ENCODE measurements around the gene CD1C. TPM values are rescaled to one million over a fixed set of nuclear protein-coding genes. Genes with fewer than 3 reads are reported as not detected.
A peak's percentile ranks its signal among the peaks of the same experiment; 100 is the strongest.

Gene CD1C
- total and polyA plus RNA-seq, 2 donors (not counting 1 experiment from before 2014, with no cell fraction given), result 7.4 to 96.8 TPM

GRCh38 chr1:158283965-158284364, 5.8 kb upstream of the CD1C start:
- intact Hi-C loops (cut with micrococcal nuclease), result loop anchor here (10.0 kb wide), 1 partner anchor 731 kb away; no protein-coding TSS in a partner anchor
- Histone ChIP-seq H3K4me1 (ENCODE audit: control insufficient read depth in 2 of 2, insufficient read depth in 2 of 2, low read length in 2 of 2) (peaks cover 64 to 74% of the 10 kb centered on the region in 2 donors), H3K27me3 (replicated peaks in 1 of 4; ENCODE audit: control extremely low read depth in 1 of 4, control insufficient read depth in 3 of 4, insufficient read depth in 4 of 4, low read length in 3 of 4) (no peaks in the 10 kb centered on the region), H3K27ac (ENCODE audit: low read length in 2 of 2) (peak overlapping the region; percentile 4 to 75), H2AFZ (ENCODE audit: insufficient read depth, low read depth, low read length, poor library complexity, severe bottlenecking) (no peak overlapping the region), H3K9ac (ENCODE audit: low read length) (peak overlapping the region; percentile 22), H3K79me2 (ENCODE audit: control insufficient read depth, insufficient read depth, low read length) (peaks cover 2% of the 10 kb centered on the region), H3K4me3 (ENCODE audit: control extremely low read depth in 1 of 5, extremely low read depth in 1 of 5, insufficient read depth in 1 of 5, low read depth in 2 of 5, low read length in 4 of 5) (no peak overlapping the region), H3K9me3 (ENCODE audit: control extremely low read depth in 1 of 3, control insufficient read depth in 2 of 3, insufficient read depth in 1 of 3, low read length in 2 of 3) (peaks cover 0 to 13% (median 8%) of the 10 kb centered on the region in 3 donors), H4K20me1 (ENCODE audit: control insufficient read depth, insufficient read depth, low read length, poor library complexity, severe bottlenecking) (no peaks in the 10 kb centered on the region), H3K36me3 (replicated peaks in 1 of 2; ENCODE audit: control extremely low read depth in 1 of 2, control insufficient read depth in 1 of 2, extremely low read depth in 1 of 2, insufficient read depth in 2 of 2, low read length in 1 of 2) (no peaks in the 10 kb centered on the region), H3K4me2 (replicated peaks; ENCODE audit: low read depth, low read length, poor library complexity, severe bottlenecking) (peak overlapping the region; percentile 53)
- Mint-ChIP-seq H3K9me3 (ENCODE audit: insufficient read depth) (peaks cover 6% of the 10 kb centered on the region), H3K4me3 (peak overlapping the region; percentile 40), H3K27ac (peak overlapping the region; percentile 94), H3K27me3 (no peaks in the 10 kb centered on the region), H3K4me1 (peaks cover 73% of the 10 kb centered on the region)
- CTCF ChIA-PET, result interaction anchor here (0.8 to 4.1 kb wide), 3 partner anchors 9 to 46 kb away, joined by 3 to 23 read pairs (median 17); no protein-coding TSS in a partner anchor
- TF ChIP-seq CTCF (IDR thresholded peaks at IDR 0.05) (no peak), EZH2 (IDR thresholded peaks at IDR 0.05; ENCODE audit: borderline replicate concordance, insufficient read depth, low read depth, low read length, poor library complexity, severe bottlenecking) (no peak)
- ATAC-seq (ENCODE audit: low read depth) (no peak), DNase-seq (peak; percentile 29)
- WGBS (ENCODE audit: insufficient coverage), result 0% methylated on average over 1 of the region's 2 CpGs
- POLR2A ChIA-PET, result no interaction called here

GRCh38 chr1:158285756-158286241, 3.9 kb upstream of the CD1C start:
- Histone ChIP-seq H3K9ac (ENCODE audit: low read length) (peak overlapping the region; percentile 60), H4K20me1 (ENCODE audit: control insufficient read depth, insufficient read depth, low read length, poor library complexity, severe bottlenecking) (no peaks in the 10 kb centered on the region), H3K27me3 (replicated peaks in 1 of 4; ENCODE audit: control extremely low read depth in 1 of 4, control insufficient read depth in 3 of 4, insufficient read depth in 4 of 4, low read length in 3 of 4) (no peaks in the 10 kb centered on the region), H3K4me1 (ENCODE audit: control insufficient read depth in 2 of 2, insufficient read depth in 2 of 2, low read length in 2 of 2) (peaks cover 80 to 93% of the 10 kb centered on the region in 2 donors), H3K36me3 (replicated peaks in 1 of 2; ENCODE audit: control extremely low read depth in 1 of 2, control insufficient read depth in 1 of 2, extremely low read depth in 1 of 2, insufficient read depth in 2 of 2, low read length in 1 of 2) (no peaks in the 10 kb centered on the region), H3K9me3 (ENCODE audit: control extremely low read depth in 1 of 3, control insufficient read depth in 2 of 3, insufficient read depth in 1 of 3, low read length in 2 of 3) (peaks cover 0 to 8% (median 6%) of the 10 kb centered on the region in 3 donors), H3K79me2 (ENCODE audit: control insufficient read depth, insufficient read depth, low read length) (peaks cover 4% of the 10 kb centered on the region), H2AFZ (ENCODE audit: insufficient read depth, low read depth, low read length, poor library complexity, severe bottlenecking) (no peak overlapping the region), H3K4me3 (ENCODE audit: control extremely low read depth in 1 of 5, extremely low read depth in 1 of 5, insufficient read depth in 1 of 5, low read depth in 2 of 5, low read length in 4 of 5) (peak overlapping the region; percentile 3 to 59 (median 30)), H3K4me2 (replicated peaks; ENCODE audit: low read depth, low read length, poor library complexity, severe bottlenecking) (peak overlapping the region; percentile 70), H3K27ac (ENCODE audit: low read length in 2 of 2) (peak overlapping the region; percentile 75 to 79)
- no peak for TF ChIP-seq EZH2 (IDR thresholded peaks at IDR 0.05; ENCODE audit: borderline replicate concordance, insufficient read depth, low read depth, low read length, poor library complexity, severe bottlenecking)
- TF ChIP-seq CTCF (IDR thresholded peaks at IDR 0.05), result no peak
- ChIA-PET POLR2A (interaction anchor here (1.0 to 1.7 kb wide), 2 partner anchors 38 to 44 kb away, joined by 3 to 5 read pairs; no protein-coding TSS in a partner anchor), CTCF (interaction anchor here (2.1 to 4.1 kb wide), 3 partner anchors 38 to 82 kb away, joined by 12 to 23 read pairs (median 17); no protein-coding TSS in a partner anchor)
- intact Hi-C loops (cut with micrococcal nuclease), result loop anchor here (1.0 to 10.0 kb wide), 6 partner anchors 37 to 782 kb away; no protein-coding TSS in a partner anchor
- peaks cover 6% of the 10 kb centered on the region for H3K9me3 Mint-ChIP-seq (ENCODE audit: insufficient read depth)
- H3K4me1 Mint-ChIP-seq, result peaks cover 72% of the 10 kb centered on the region
- 0% methylated on average over 4 of the region's 7 CpGs for WGBS (ENCODE audit: insufficient coverage)
- H3K4me3 Mint-ChIP-seq, result peak overlapping the region; percentile 86
- H3K27me3 Mint-ChIP-seq, result no peaks in the 10 kb centered on the region
- ATAC-seq (ENCODE audit: low read depth) (peak; percentile 77), DNase-seq (peak; percentile 91)
- peak overlapping the region; percentile 94 for H3K27ac Mint-ChIP-seq
